ENCODE measurements around the gene NSFL1C. TPM values are rescaled to one million over a fixed set of nuclear protein-coding genes. Genes with fewer than 3 reads are reported as not detected.

NSFL1C gene
- total RNA-seq, 2 donors from 2014 or later: 29.2 to 51.5 TPM

DNA sequence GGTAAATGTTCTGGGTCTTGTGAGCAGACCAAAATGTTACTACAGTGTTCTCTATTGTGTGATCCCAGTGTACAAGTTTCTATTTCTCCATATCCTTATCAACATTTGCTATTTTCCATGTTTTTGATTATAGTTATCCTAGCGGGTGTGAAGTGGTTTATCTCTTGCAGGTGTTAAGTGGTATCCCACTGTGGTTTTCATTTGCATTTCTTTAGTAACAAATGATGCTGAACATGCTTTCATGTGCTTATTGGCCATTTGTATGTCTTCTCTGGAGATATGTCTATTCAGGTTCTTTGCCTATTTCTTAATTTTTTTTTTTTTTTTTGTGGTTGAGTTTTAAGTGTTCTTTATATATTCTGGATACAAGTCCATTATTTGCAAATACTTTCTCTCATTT, 35.5 kb downstream of the NSFL1C start:
- Mint-ChIP-seq H3K4me1 (peaks cover 10% of the 10 kb centered on the region), H3K27me3 (no peaks in the 10 kb centered on the region), H3K27ac (no peak overlapping the region), H3K36me3 (ENCODE audit: low read depth) (no peaks in the 10 kb centered on the region), H3K4me3 (no peak overlapping the region), H3K9me3 (no peaks in the 10 kb centered on the region)
- ATAC-seq (replicated peaks): no peak

DNA sequence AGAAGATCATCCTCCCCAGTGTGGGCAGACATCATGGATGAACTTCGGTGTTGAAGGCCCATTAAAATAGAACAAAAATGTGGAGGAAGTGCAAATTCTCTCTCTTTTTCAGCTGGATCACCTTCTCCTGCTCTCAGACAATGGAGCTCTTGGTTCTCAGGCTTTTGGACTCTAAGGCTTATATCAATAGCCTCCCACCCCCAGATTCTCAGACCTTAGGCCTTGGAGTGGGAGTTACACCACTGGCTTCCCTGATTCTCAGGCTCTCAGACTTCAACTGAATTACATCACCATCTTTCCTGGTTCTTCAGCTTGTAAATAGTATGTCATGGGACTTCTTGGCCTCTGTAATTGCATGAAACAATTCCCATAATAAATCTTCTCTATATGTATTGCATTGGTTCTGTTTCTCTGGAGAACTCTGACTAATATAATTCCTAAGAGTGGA, 36.6 kb downstream of the NSFL1C start:
- Mint-ChIP-seq H3K4me1 (peaks cover 5% of the 10 kb centered on the region), H3K27ac (no peak overlapping the region), H3K36me3 (ENCODE audit: low read depth) (no peaks in the 10 kb centered on the region), H3K9me3 (no peaks in the 10 kb centered on the region), H3K4me3 (no peak overlapping the region), H3K27me3 (no peaks in the 10 kb centered on the region)
- no peak for ATAC-seq (replicated peaks)

DNA sequence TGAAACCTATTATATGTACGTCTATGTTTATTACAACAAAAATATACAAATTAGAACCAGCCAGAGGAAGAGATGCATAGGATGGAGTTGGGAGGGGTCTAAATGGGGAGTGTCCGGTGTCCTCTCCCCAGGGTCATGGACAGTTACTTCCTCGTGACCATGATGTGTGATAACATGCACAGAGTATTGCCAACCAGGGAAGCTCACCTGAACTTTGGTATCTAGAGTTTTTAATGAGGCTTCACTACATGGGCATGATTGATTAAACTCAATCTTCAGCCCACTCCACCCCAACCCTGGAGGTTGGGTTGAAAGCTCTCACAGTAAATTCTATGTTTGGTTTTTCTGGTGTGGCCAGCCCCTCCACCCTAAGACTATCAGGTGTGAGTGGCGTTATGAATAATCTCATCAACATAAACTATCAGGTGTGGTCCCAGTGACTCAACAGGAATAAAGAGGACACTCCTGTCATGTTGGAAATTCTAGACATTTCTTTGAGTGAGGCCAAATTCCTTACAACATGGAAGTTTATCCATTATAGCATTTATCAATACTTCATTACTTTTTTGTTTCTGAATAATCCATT, 37.4 kb downstream of the NSFL1C start:
- Mint-ChIP-seq H3K4me1 (peaks cover 3% of the 10 kb centered on the region), H3K27ac (no peak overlapping the region), H3K9me3 (no peaks in the 10 kb centered on the region), H3K27me3 (no peaks in the 10 kb centered on the region), H3K4me3 (no peak overlapping the region), H3K36me3 (ENCODE audit: low read depth) (no peaks in the 10 kb centered on the region)
- no peak for ATAC-seq (replicated peaks)

DNA sequence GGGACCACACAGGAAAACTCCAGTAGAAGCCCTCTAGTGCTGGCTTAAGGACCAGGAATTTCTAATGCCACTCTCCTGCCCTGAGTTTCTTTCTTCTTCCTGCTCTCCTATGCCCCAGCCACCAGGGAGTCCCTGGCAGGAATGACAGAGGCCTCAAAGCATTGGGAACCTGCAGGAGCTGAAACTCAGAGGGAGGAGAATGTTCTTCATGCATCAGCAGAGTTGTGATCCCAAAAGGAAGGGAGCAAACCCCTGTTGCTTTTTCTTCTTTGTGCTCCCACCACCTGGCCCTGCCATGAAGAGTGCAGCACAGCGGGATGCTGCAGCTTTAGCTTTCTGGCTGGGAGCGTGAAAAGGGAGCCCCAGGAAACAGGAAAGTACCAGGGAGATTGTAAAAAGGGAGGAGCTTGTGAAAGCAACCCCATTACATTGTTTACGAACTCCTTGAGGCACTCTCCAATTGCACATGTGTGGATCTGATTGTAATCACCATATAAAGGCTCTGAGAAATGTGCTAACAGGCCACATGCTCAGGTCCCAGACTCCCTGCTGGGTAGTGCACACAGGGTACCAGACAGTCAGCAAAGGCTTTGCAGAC, 39.1 kb downstream of the NSFL1C start:
- no peaks in the 10 kb centered on the region for H3K9me3 Mint-ChIP-seq
- no peaks in the 10 kb centered on the region for H3K36me3 Mint-ChIP-seq (ENCODE audit: low read depth)
- no peak overlapping the region for H3K4me3 Mint-ChIP-seq
- peaks cover 9% of the 10 kb centered on the region for H3K4me1 Mint-ChIP-seq
- H3K27me3 Mint-ChIP-seq: no peaks in the 10 kb centered on the region
- H3K27ac Mint-ChIP-seq: no peak overlapping the region
- ATAC-seq (replicated peaks): no peak

DNA sequence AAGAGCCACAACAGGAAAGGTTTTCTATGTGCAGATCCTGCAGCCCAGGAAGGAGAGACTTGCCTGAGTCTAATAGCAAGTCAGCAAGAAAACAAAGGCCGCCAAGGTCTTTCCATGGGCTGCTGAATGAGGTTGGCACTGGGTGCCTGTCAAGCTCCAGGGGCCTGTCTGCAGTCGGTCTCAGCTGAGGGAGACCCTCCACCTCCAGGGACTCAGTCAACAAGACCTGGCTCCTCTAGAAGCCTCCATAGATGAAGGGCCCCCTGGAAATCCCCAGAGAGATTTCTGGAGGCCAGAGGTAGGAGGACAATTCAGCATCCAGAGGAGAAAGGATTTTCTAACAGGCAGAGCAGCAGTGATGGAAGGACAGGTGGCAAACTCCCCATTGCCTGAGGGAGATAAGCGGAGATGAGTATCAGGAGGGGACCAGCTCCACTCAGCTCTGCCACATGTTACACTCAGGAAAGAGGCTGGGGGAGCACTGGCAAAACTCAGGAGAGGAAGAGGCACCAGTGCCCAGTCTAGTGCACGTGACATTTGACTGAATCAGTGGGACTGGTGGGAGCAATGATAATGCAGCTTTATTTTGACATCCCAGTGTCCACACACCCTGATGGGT, 40.3 kb downstream of the NSFL1C start:
- ATAC-seq (replicated peaks): no peak
- no peak overlapping the region for H3K27ac Mint-ChIP-seq
- no peaks in the 10 kb centered on the region for H3K27me3 Mint-ChIP-seq
- H3K4me3 Mint-ChIP-seq: no peak overlapping the region
- no peaks in the 10 kb centered on the region for H3K36me3 Mint-ChIP-seq (ENCODE audit: low read depth)
- H3K4me1 Mint-ChIP-seq: peaks cover 9% of the 10 kb centered on the region
- no peaks in the 10 kb centered on the region for H3K9me3 Mint-ChIP-seq

DNA sequence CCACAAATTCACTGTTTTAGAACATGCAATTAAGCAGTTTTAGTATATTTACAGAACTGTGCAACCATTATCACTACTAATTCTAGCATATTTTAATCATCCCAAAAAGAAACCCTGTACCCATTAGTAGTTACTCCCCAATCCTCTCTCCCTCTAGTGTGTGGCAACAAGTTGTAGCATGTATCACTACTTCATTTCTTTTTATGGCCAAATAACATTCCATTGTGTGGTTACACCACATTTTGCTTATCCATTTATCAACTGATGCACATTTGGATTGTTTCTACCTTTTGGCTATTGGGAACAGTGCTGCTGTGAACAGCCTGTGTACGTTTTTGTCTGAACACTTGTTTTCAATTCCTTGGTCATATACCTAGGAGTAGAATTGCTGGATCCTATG, 42.3 kb downstream of the NSFL1C start:
- Mint-ChIP-seq H3K4me1 (peaks cover 9% of the 10 kb centered on the region), H3K27me3 (no peaks in the 10 kb centered on the region), H3K27ac (no peak overlapping the region), H3K36me3 (ENCODE audit: low read depth) (no peaks in the 10 kb centered on the region), H3K9me3 (peaks cover 8% of the 10 kb centered on the region), H3K4me3 (no peak overlapping the region)
- no peak for ATAC-seq (replicated peaks)

DNA sequence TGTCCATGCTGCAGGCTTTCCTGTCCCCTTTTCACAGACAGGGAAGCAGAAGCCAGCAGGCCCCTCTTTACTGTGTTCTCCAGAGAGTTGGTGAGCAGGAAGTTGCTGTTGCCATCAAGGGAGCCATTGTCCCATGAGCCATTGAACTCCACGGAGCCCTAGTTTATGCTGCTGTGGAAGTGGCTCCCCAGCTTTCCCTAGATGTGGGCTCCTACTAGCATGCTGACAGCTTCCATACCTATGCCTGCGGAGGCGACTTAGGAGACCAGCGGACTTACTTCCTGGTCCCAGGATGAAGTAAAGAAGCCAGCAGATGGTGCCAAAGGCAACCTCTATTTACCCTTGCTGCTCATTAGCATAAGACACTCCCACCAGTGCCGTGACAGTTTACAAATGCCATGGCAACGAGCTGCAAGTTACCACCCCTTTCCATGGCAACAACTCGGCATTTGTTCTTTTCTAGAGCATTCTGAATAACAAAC, 43.0 kb downstream of the NSFL1C start:
- Mint-ChIP-seq H3K9me3 (peaks cover 8% of the 10 kb centered on the region), H3K4me1 (peaks cover 9% of the 10 kb centered on the region), H3K4me3 (no peak overlapping the region), H3K36me3 (ENCODE audit: low read depth) (no peaks in the 10 kb centered on the region), H3K27me3 (no peaks in the 10 kb centered on the region), H3K27ac (no peak overlapping the region)
- peak; percentile 26 for ATAC-seq (replicated peaks)

DNA sequence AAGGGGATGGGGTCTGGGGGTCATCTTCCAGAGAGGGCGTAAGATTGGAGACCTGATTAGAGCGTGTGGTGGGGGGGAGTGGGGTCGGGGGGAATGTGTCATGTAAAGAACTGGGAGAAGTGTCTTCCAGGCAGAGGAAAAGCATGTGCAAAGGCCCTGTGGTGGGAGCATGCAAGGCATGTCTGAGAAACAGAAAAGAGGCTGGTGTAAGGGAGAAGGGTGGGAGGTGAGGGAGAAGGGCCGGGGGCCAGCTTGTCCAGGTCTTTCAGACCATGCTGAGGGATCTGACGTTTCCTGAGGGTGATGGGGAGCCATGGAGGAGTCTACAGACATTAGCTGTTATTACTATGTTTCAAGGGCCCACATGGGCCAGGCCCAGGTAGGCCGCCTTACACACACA, 43.4 kb downstream of the NSFL1C start:
- Mint-ChIP-seq H3K9me3 (peaks cover 8% of the 10 kb centered on the region), H3K4me3 (no peak overlapping the region), H3K36me3 (ENCODE audit: low read depth) (no peaks in the 10 kb centered on the region), H3K4me1 (peaks cover 9% of the 10 kb centered on the region), H3K27ac (no peak overlapping the region), H3K27me3 (no peaks in the 10 kb centered on the region)
- no peak for ATAC-seq (replicated peaks)

DNA sequence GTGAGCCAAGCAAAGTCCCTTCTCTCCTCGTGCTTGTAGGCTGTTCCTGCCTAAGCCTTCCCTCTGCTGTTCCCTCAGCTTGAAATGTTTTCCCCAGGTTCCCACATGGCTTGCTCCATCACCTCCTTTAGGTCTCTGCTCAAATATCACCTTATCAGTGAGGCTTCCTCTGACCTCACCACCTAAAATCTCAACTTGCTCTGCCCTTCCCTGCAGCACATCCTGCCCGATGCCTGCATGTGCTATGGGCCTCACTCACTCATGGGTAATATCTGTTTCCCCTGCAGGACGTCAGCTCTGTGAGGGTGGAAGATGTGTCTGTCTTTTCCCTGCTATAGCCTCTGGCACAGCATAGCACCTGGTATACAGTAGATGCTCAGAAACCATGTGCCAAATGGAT, 43.9 kb downstream of the NSFL1C start:
- no peak overlapping the region for H3K4me3 Mint-ChIP-seq
- H3K36me3 Mint-ChIP-seq (ENCODE audit: low read depth): no peaks in the 10 kb centered on the region
- peaks cover 8% of the 10 kb centered on the region for H3K9me3 Mint-ChIP-seq
- no peak for ATAC-seq (replicated peaks)
- no peaks in the 10 kb centered on the region for H3K27me3 Mint-ChIP-seq
- H3K27ac Mint-ChIP-seq: no peak overlapping the region
- peaks cover 9% of the 10 kb centered on the region for H3K4me1 Mint-ChIP-seq

DNA sequence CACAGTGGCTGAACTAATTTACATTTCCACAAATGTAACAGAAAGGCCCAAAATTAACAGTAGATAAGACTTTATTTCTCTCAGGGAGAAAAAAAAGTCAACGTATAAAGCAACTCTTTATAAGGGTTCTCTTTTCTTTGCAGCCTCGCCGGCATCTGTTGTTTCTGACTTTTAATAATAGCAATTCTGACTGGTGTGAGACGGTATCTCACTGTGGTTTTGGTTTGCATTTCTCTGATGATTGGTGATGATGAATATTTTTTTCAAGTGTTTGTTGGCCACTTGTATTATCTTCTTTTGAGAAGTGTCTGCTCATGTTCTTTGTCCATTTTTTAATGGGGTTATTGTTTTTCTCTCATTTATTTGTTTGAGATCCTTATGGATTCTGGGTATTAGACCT, 46.6 kb downstream of the NSFL1C start:
- H3K27ac Mint-ChIP-seq: no peak overlapping the region
- H3K4me1 Mint-ChIP-seq: peaks cover 15% of the 10 kb centered on the region
- ATAC-seq (replicated peaks): no peak
- peaks cover 8% of the 10 kb centered on the region for H3K9me3 Mint-ChIP-seq
- peaks cover 3% of the 10 kb centered on the region for H3K27me3 Mint-ChIP-seq
- H3K4me3 Mint-ChIP-seq: no peak overlapping the region
- no peaks in the 10 kb centered on the region for H3K36me3 Mint-ChIP-seq (ENCODE audit: low read depth)

DNA sequence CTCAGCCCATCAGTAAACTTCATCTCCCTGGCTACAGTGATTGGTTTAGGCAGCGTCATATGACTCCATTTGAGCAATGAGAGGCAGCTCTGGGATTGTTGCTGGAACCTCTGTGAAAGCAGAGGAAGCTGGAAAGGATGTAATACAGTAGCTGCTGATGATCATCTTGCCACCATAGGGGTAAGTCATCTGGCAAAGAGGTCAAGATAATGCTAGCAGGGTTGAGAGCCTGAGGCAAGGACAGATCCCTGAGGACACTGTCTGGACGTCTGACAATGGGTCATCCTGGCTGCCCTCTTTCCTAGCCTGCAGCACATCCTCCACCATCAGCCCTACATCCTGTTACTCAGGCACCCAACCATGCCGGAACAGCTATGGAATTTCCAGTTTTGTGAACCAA, 48.3 kb downstream of the NSFL1C start:
- H3K4me1 Mint-ChIP-seq: peaks cover 15% of the 10 kb centered on the region
- H3K27me3 Mint-ChIP-seq: peaks cover 3% of the 10 kb centered on the region
- no peak overlapping the region for H3K27ac Mint-ChIP-seq
- H3K36me3 Mint-ChIP-seq (ENCODE audit: low read depth): no peaks in the 10 kb centered on the region
- H3K9me3 Mint-ChIP-seq: peaks cover 8% of the 10 kb centered on the region
- no peak overlapping the region for H3K4me3 Mint-ChIP-seq
- no peak for ATAC-seq (replicated peaks)

DNA sequence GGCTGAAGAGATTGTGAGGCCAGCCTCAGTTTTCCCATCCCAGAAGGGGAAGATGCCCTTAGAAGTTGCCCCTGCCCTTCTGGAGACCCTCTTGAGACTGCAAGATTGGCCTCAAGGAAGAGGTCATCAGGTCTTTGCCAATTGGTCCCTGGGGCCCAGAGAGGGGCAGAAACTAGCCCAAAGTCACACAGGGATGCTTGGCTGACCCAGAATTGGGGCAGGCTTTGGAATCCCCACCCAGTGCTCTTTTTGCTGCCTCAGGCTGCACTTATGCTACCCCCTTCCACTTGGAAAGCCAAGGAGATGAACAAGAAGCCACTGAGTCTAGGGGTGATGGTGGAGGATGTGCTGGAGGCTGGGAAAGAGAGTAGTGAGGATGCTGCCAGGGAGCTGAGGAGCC, 48.9 kb downstream of the NSFL1C start:
- peaks cover 8% of the 10 kb centered on the region for H3K9me3 Mint-ChIP-seq
- H3K4me3 Mint-ChIP-seq: no peak overlapping the region
- no peak for ATAC-seq (replicated peaks)
- H3K36me3 Mint-ChIP-seq (ENCODE audit: low read depth): no peaks in the 10 kb centered on the region
- H3K27me3 Mint-ChIP-seq: peaks cover 3% of the 10 kb centered on the region
- no peak overlapping the region for H3K27ac Mint-ChIP-seq
- peaks cover 11% of the 10 kb centered on the region for H3K4me1 Mint-ChIP-seq

DNA sequence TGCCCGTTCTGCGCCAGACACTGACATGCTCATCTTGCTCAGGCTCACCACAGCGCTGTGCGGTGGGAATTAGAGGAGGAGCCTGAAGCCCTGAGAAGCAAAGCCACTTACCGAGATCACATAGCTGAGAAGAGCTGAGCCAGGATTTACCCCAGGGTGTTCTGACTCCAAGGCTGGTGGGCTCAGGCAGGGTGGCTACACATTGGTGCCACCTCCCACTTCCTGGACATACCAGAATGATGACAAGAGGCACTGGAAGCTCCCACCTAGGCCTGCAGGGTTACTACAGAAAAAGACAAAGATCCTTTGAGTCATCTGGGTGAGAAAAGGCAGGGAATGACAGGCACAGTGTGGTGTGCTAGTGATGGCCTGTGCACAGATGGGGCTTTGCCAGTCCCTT, 49.4 kb downstream of the NSFL1C start:
- Mint-ChIP-seq H3K36me3 (ENCODE audit: low read depth) (no peaks in the 10 kb centered on the region), H3K9me3 (peaks cover 8% of the 10 kb centered on the region), H3K27ac (no peak overlapping the region), H3K27me3 (peaks cover 3% of the 10 kb centered on the region), H3K4me3 (no peak overlapping the region), H3K4me1 (peaks cover 10% of the 10 kb centered on the region)
- no peak for ATAC-seq (replicated peaks)

DNA sequence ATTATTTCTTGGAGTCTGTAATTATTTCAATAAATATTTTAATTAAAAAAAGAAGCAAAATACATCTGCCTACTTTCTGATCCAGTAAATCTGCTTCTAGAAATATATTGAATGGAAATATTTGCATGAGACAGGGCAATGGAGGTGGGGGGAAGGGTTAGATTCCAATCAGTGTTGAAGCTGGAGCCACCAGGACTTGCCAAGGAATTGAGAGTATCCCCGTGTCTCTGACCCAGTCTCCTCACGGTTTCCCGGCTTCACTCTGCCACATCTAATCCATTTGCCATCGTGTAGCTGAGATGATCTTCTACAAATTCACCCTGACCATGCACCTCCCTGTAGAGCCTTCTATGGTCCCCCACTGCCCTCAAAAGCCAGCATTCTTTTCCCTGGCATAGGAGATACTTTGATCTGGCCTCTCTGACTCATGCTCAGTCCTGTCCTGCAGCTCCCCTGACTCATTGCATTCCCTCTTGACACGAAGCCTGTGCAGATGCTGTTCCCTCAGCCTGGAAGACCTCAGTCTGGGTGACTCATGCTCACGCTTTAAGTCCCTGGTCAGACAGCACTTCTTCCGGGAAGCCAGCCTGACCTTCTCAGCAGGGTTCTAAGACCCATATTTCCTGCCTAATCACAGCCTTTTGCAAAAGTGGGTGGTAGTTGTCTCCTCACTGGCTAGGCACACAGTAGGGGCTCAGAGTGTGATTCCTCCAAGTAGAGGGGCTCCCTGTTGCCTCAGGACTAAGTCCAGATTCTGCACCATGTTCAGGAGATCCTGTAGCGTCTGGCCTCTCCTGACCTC, 50.8 kb downstream of the NSFL1C start:
- Mint-ChIP-seq H3K4me1 (peaks cover 10% of the 10 kb centered on the region), H3K27ac (peak overlapping the region; percentile 73), H3K27me3 (peaks cover 3% of the 10 kb centered on the region), H3K9me3 (peaks cover 8% of the 10 kb centered on the region), H3K4me3 (no peak overlapping the region), H3K36me3 (ENCODE audit: low read depth) (no peaks in the 10 kb centered on the region)
- ATAC-seq (replicated peaks): peak; percentile 98

DNA sequence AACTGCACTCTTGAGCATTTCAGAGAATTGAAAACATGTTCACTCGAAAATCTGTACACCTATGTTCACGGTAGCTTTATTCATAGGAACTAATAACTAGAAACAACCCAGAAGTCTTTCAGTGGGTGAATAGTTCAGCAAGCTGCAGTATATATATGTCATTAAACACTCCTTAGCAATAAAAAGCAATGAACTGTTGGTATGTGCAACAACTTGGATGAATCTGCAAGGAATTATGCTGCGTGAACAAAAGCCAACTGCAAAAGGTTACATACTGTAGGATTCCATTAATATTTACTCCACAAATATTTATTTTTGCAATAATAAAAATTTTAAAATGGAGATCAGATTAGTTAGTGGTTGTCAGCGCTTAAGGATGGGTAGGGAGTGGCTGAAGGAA, 51.7 kb downstream of the NSFL1C start:
- H3K9me3 Mint-ChIP-seq: no peaks in the 10 kb centered on the region
- peaks cover 10% of the 10 kb centered on the region for H3K4me1 Mint-ChIP-seq
- no peaks in the 10 kb centered on the region for H3K36me3 Mint-ChIP-seq (ENCODE audit: low read depth)
- no peak for ATAC-seq (replicated peaks)
- H3K27me3 Mint-ChIP-seq: peaks cover 3% of the 10 kb centered on the region
- H3K4me3 Mint-ChIP-seq: no peak overlapping the region
- H3K27ac Mint-ChIP-seq: no peak overlapping the region

All from activated T-helper 17 cell treated with anti-CD3 and anti-CD28 coated beads, Interleukin-2, amount 50 U/mL, for 72 hours (primary cell).